Muscle layer of duodenum (tissue), 2 donors: ENCODE data around the gene NSD1.

Source experiments
- H3K27ac ChIP-seq: one replicate; pipeline ENCODE4 v1.7.0; 2013; ENCODE audit warnings: mild to moderate bottlenecking, low read length
- H3K27me3 ChIP-seq: one replicate; pipeline ENCODE4 v1.7.0; 2013; ENCODE audit warnings: low read depth, mild to moderate bottlenecking, control low read depth, low read length
- H3K36me3 ChIP-seq, 2 donors: one replicate each; pipeline ENCODE4 v1.7.0; 2013; ENCODE audit warnings: low read length in 2 of 2, control low read depth in 1 of 2, mild to moderate bottlenecking in 1 of 2; ENCODE audit not compliant: insufficient read depth in 2 of 2, control insufficient read depth in 1 of 2
- H3K4me1 ChIP-seq, 2 donors: one replicate each; pipeline ENCODE4 v1.7.0; 2013; ENCODE audit warnings: low read length in 2 of 2, mild to moderate bottlenecking in 2 of 2, control low read depth in 1 of 2, moderate library complexity in 1 of 2; ENCODE audit not compliant: insufficient read depth in 2 of 2, control insufficient read depth in 1 of 2
- H3K4me3 ChIP-seq, 2 donors: one replicate each; pipeline ENCODE4 v1.7.0; 2013; ENCODE audit warnings: low read length in 2 of 2, low read depth in 1 of 2, mild to moderate bottlenecking in 1 of 2
- H3K9me3 ChIP-seq, 2 donors: one replicate each; pipeline ENCODE4 v1.7.0; 2013; ENCODE audit warnings: low read length in 2 of 2, control low read depth in 1 of 2, mild to moderate bottlenecking in 1 of 2; ENCODE audit not compliant: control insufficient read depth in 1 of 2
- donor health status: healthy.

The NSD1 gene

GRCh38 chr5:177185993-177186392 lies 52.4 kb downstream of the NSD1 start:
- peaks cover 0 to 6% of the 10 kb centered on the region in 2 donors for H3K36me3 ChIP-seq
- H3K4me3 ChIP-seq: no peak overlapping the region
- H3K27ac ChIP-seq: no peak overlapping the region
- no peaks in the 10 kb centered on the region for H3K9me3 ChIP-seq
- no peaks in the 10 kb centered on the region for H3K4me1 ChIP-seq
- no peaks in the 10 kb centered on the region for H3K27me3 ChIP-seq

- H3K4me1 ChIP-seq: no peaks in the 10 kb centered on the region
- peaks cover 0 to 6% of the 10 kb centered on the region in 2 donors for H3K36me3 ChIP-seq
- H3K4me3 ChIP-seq: no peak overlapping the region
- H3K9me3 ChIP-seq: no peaks in the 10 kb centered on the region
- no peaks in the 10 kb centered on the region for H3K27me3 ChIP-seq
- H3K27ac ChIP-seq: no peak overlapping the region
Measured at GRCh38 chr5:177186645-177187044, 53.1 kb downstream of the NSD1 start.

GRCh38 chr5:177188775-177189174 lies 55.2 kb downstream of the NSD1 start:
- no peaks in the 10 kb centered on the region for H3K4me1 ChIP-seq
- H3K27ac ChIP-seq: no peak overlapping the region

GRCh38 chr5:177189416-177189815 lies 55.8 kb downstream of the NSD1 start:
- Histone ChIP-seq H3K9me3 (no peaks in the 10 kb centered on the region), H3K27ac (no peak overlapping the region), H3K4me3 (no peak overlapping the region), H3K4me1 (no peaks in the 10 kb centered on the region), H3K36me3 (peaks cover 6 to 8% of the 10 kb centered on the region in 2 donors), H3K27me3 (no peaks in the 10 kb centered on the region)

More at GRCh38 chr5:177188775-177189174, 55.2 kb downstream of the NSD1 start:
- peaks cover 6 to 8% of the 10 kb centered on the region in 2 donors for H3K36me3 ChIP-seq
- no peaks in the 10 kb centered on the region for H3K27me3 ChIP-seq
- H3K9me3 ChIP-seq: no peaks in the 10 kb centered on the region
- no peak overlapping the region for H3K4me3 ChIP-seq

GRCh38 chr5:177189965-177190364 lies 56.4 kb downstream of the NSD1 start:
- no peaks in the 10 kb centered on the region for H3K27me3 ChIP-seq
- peaks cover 6 to 8% of the 10 kb centered on the region in 2 donors for H3K36me3 ChIP-seq
- no peak overlapping the region for H3K27ac ChIP-seq
- H3K4me3 ChIP-seq: no peak overlapping the region
- H3K4me1 ChIP-seq: no peaks in the 10 kb centered on the region
- no peaks in the 10 kb centered on the region for H3K9me3 ChIP-seq

- H3K9me3 ChIP-seq: no peaks in the 10 kb centered on the region
- H3K4me1 ChIP-seq: no peaks in the 10 kb centered on the region
- H3K27ac ChIP-seq: no peak overlapping the region
- H3K36me3 ChIP-seq: peaks cover 0 to 18% of the 10 kb centered on the region in 2 donors
- H3K4me3 ChIP-seq: no peak overlapping the region
- no peaks in the 10 kb centered on the region for H3K27me3 ChIP-seq
Measured at GRCh38 chr5:177194268-177194667, 60.7 kb downstream of the NSD1 start.

GRCh38 chr5:177195307-177195952 lies 61.9 kb downstream of the NSD1 start:
- H3K4me3 ChIP-seq: no peak overlapping the region
- no peak overlapping the region for H3K27ac ChIP-seq
- H3K27me3 ChIP-seq: no peaks in the 10 kb centered on the region
- no peaks in the 10 kb centered on the region for H3K4me1 ChIP-seq
- no peaks in the 10 kb centered on the region for H3K9me3 ChIP-seq
- H3K36me3 ChIP-seq: peaks cover 0 to 26% of the 10 kb centered on the region in 2 donors

- H3K27ac ChIP-seq: no peak overlapping the region
- H3K36me3 ChIP-seq: peaks cover under 1 to 18% of the 10 kb centered on the region in 2 donors
Measured at GRCh38 chr5:177198738-177199137, 65.2 kb downstream of the NSD1 start.

GRCh38 chr5:177204281-177204680 lies 70.7 kb downstream of the NSD1 start:
- H3K27me3 ChIP-seq: no peaks in the 10 kb centered on the region
- no peaks in the 10 kb centered on the region for H3K9me3 ChIP-seq
- no peak overlapping the region for H3K27ac ChIP-seq
- peaks cover 23 to 31% of the 10 kb centered on the region in 2 donors for H3K36me3 ChIP-seq
- H3K4me1 ChIP-seq: no peaks in the 10 kb centered on the region
- H3K4me3 ChIP-seq: no peak overlapping the region

More at GRCh38 chr5:177198738-177199137, 65.2 kb downstream of the NSD1 start:
- no peaks in the 10 kb centered on the region for H3K9me3 ChIP-seq
- no peaks in the 10 kb centered on the region for H3K27me3 ChIP-seq
- no peaks in the 10 kb centered on the region for H3K4me1 ChIP-seq
- H3K4me3 ChIP-seq: no peak overlapping the region

- H3K27ac ChIP-seq: no peak overlapping the region
- H3K9me3 ChIP-seq: no peaks in the 10 kb centered on the region
- H3K36me3 ChIP-seq: peaks cover 48 to 59% of the 10 kb centered on the region in 2 donors
- no peaks in the 10 kb centered on the region for H3K4me1 ChIP-seq
- no peak overlapping the region for H3K4me3 ChIP-seq
- no peaks in the 10 kb centered on the region for H3K27me3 ChIP-seq
Measured at GRCh38 chr5:177209610-177210009, 76.0 kb downstream of the NSD1 start.

GRCh38 chr5:177212242-177212641 lies 78.7 kb downstream of the NSD1 start:
- H3K27ac ChIP-seq: no peak overlapping the region
- H3K4me3 ChIP-seq: no peak overlapping the region
- H3K9me3 ChIP-seq: no peaks in the 10 kb centered on the region
- H3K4me1 ChIP-seq: no peaks in the 10 kb centered on the region
- H3K36me3 ChIP-seq: peaks cover 37 to 59% of the 10 kb centered on the region in 2 donors
- no peaks in the 10 kb centered on the region for H3K27me3 ChIP-seq

- Histone ChIP-seq H3K36me3 (peaks cover 0 to under 1% of the 10 kb centered on the region in 2 donors), H3K4me3 (no peak overlapping the region), H3K4me1 (no peaks in the 10 kb centered on the region), H3K27ac (no peak overlapping the region), H3K9me3 (no peaks in the 10 kb centered on the region), H3K27me3 (no peaks in the 10 kb centered on the region)
Measured at GRCh38 chr5:177220576-177220975, 87.0 kb downstream of the NSD1 start.
